Erythroblast (primary cell): ENCODE data around the gene AIP.

Experiments
- DNase-seq, 2 experiments: peaks; one replicate each; lab custom pipeline; 2025; lab: John Stamatoyannopoulos, UW
- GATA1 ChIP-seq: IDR thresholded peaks from 2 replicates; pipeline ENCODE4 v1.6.1; 2011; ENCODE audit warnings: low read depth, mild to moderate bottlenecking, control low read depth, low read length, moderate library complexity
- POLR2A ChIP-seq: IDR thresholded peaks from 2 replicates; pipeline ENCODE4 v1.6.1; 2011; ENCODE audit warnings: mild to moderate bottlenecking, low read length

AIP gene

GRCh38 chr11:67453816-67454732 lies 28.8 kb upstream of the AIP start:
- DNase-seq: no peak

GRCh38 chr11:67455054-67455453 lies 27.8 kb upstream of the AIP start, which contains the start of gene CABP4:
CABP4 (plus strand) TSS chr11:67455354; CDS start chr11:67455424, 70 bp downstream.
- no peak for TF ChIP-seq GATA1
- no peak for TF ChIP-seq POLR2A
- no peak for DNase-seq

More at GRCh38 chr11:67453816-67454732, 28.8 kb upstream of the AIP start:
- TF ChIP-seq POLR2A (no peak), GATA1 (no peak)

GRCh38 chr11:67456068-67456705 lies 26.6 kb upstream of the AIP start:
- TF ChIP-seq GATA1 (no peak), POLR2A (no peak)
- DNase-seq: no peak

- TF ChIP-seq POLR2A (no peak), GATA1 (no peak)
- DNase-seq: no peak
These were observed 25.4 kb upstream of the AIP start for GRCh38 chr11:67457453-67457852.

- no peak for DNase-seq
- TF ChIP-seq GATA1 (no peak), POLR2A (no peak)
These were observed 24.6 kb upstream of the AIP start for GRCh38 chr11:67458266-67458665.

GRCh38 chr11:67463186-67463585 lies 19.6 kb upstream of the AIP start:
- DNase-seq: no peak
- TF ChIP-seq POLR2A (no peak), GATA1 (no peak)

GRCh38 chr11:67463680-67464410 lies 19.0 kb upstream of the AIP start:
- peak; percentile 35 to 62 for DNase-seq
- peak; percentile 28 for TF ChIP-seq POLR2A
- no peak for TF ChIP-seq GATA1

- DNase-seq: peak; percentile 91 to 96
- TF ChIP-seq GATA1 (no peak), POLR2A (peak; percentile 47)
These were observed 18.2 kb upstream of the AIP start for GRCh38 chr11:67464411-67465188.

GRCh38 chr11:67465189-67465510 lies 17.7 kb upstream of the AIP start:
- no peak for TF ChIP-seq POLR2A
- TF ChIP-seq GATA1: no peak
- no peak for DNase-seq

- peak; percentile 50 to 67 for DNase-seq
These were observed 17.3 kb upstream of the AIP start for GRCh38 chr11:67465530-67465929.

- TF ChIP-seq GATA1 (no peak), POLR2A (no peak)
- DNase-seq: no peak
These were observed 16.5 kb upstream of the AIP start for GRCh38 chr11:67466367-67466766.

- TF ChIP-seq POLR2A (no peak), GATA1 (no peak)
These were observed 15.7 kb upstream of the AIP start for GRCh38 chr11:67466962-67467771.

GRCh38 chr11:67468056-67468455 lies 14.8 kb upstream of the AIP start:
- DNase-seq: no peak
- TF ChIP-seq GATA1: no peak
- no peak for TF ChIP-seq POLR2A

More at GRCh38 chr11:67466962-67467771, 15.7 kb upstream of the AIP start:
- DNase-seq: no peak

GRCh38 chr11:67468456-67468758 lies 14.4 kb upstream of the AIP start:
- DNase-seq: peak in 1 of 2 experiments; percentile 51
- TF ChIP-seq POLR2A: no peak
- no peak for TF ChIP-seq GATA1
